Measurements from ENCODE around the gene TLE1.

TLE1 gene

GRCh38 chr9:81550207-81550583 is 139.2 kb downstream of the TLE1 start:
- no peak for DNase-seq (ENCODE audit: low read depth in 2 of 2, low spot score in 1 of 2)

GRCh38 chr9:81549500-81550206 is 139.7 kb downstream of the TLE1 start:
- no peak for DNase-seq (ENCODE audit: low read depth in 2 of 2, low spot score in 1 of 2)

- no peak for DNase-seq (ENCODE audit: low read depth in 2 of 2, low spot score in 1 of 2)
Measured at GRCh38 chr9:81548911-81549310, 140.4 kb downstream of the TLE1 start.

DNA sequence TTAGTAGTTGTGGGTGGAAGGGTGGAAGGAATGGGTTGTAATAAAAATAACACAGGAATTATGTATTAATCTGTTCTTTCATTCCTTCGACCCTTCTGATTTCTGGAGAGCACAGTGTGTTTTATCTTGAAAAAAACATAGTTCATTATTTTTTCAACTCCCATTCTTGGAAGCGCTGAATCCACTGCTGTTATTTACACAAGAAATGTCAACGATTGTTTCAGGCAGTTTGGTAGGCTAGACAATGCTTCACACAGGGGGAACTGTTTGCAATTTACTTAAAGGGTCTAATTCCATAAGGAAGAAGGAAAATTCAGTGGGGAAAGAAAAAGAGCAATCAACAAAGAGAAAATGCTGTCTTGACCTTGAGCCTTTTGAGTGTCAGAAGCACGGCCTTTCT is 142.9 kb downstream of the TLE1 start:
- DNase-seq (ENCODE audit: low read depth in 2 of 2, low spot score in 1 of 2): no peak

DNA sequence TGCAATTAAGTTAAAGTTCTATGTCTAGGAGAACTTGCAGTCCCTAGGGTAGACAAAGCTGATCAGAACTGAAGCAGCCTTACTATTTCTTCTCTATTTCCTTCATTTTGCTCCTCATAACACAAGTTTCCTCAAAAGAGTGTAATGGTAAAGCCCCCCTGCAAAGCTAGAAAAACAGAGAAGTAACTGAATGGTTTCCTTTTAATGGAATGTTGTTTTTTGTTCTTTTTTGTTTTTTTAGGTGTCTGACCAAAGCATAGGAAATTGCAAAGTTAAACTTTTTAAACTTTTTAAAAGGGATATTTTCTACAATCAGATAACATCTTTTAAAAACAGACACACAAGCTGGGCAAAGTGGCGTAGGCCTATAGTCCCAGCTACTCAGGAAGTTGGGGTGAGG is 145.7 kb downstream of the TLE1 start:
- no peak for DNase-seq (ENCODE audit: low read depth in 2 of 2, low spot score in 1 of 2)

DNA sequence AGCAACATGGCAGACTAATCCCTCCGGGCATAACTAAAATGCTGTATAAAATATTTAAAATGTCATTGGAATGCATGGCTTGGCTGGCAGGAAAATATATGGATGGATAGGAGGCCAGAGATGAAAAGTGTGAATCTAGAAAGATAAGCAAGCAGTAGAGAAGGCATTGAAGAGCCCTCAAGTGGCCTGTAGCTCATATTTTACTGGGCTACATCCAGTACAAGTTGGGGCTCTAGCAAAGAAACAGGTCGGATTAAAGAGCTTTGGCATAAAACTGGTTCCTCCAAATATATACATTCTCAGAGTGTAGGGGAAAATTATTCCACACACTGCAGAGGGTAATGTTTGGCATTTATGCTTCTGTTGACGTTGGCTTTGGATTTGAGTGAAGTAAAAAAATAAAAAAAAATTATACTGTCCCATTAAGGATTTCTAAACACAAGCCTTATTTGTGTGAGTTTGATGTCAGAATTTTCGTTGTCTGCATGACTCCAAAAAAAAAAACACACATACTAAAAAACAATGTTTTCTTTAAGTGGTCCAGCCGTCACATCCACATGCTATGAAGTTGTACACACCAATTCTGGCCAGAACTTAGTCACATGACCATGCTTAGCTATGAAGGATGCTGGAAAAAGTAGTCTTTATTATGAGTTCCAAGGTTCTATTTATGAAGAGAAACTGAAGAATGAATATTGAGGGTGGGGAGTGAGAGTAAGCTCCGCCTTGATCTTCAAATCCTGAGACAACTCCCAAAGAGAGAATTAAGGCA is 147.0 kb downstream of the TLE1 start:
- DNase-seq (ENCODE audit: low read depth in 2 of 2, low spot score in 1 of 2): no peak

- DNase-seq (ENCODE audit: low read depth in 2 of 2, low spot score in 1 of 2): no peak
Measured at GRCh38 chr9:81540142-81540710, 149.1 kb downstream of the TLE1 start.

DNA sequence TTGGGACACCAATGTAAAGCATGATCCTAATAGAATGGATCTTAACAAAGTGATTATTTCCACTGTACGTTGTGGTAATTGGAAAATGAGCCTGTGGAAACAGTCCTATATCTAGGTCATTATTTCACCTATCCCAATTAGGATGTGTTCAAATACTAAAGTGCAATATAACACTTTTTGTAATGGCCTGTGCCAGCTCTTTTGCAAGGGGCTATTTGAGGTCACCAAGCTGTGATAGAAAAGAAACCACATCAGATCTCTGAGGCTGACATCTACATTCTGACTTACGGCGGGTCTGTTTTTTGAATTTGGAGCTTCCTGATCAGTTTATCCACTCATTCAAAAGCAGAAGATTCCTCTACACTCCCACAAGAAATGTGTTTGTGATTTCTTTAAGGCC is 150.0 kb downstream of the TLE1 start:
- no peak for DNase-seq (ENCODE audit: low read depth in 2 of 2, low spot score in 1 of 2)

DNA sequence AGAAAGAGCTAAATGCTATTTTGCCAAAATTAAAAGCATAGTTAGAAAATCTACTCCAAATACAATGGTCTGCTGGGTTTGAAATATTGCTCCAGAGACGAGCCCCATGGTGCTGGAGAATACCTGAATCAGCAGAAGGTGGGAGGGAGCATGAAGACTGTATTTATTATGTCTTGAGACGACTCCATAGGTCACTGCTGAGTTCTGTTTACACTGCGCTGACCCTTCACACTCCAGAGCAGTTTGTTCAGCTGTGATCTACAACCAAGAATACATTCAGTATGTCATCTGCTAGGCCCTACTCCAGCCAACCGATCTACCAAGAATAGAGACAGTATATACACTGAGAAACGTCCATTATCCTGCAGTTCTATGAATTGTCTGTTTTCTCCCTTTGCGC is 150.5 kb downstream of the TLE1 start:
- no peak for DNase-seq (ENCODE audit: low read depth in 2 of 2, low spot score in 1 of 2)

DNA sequence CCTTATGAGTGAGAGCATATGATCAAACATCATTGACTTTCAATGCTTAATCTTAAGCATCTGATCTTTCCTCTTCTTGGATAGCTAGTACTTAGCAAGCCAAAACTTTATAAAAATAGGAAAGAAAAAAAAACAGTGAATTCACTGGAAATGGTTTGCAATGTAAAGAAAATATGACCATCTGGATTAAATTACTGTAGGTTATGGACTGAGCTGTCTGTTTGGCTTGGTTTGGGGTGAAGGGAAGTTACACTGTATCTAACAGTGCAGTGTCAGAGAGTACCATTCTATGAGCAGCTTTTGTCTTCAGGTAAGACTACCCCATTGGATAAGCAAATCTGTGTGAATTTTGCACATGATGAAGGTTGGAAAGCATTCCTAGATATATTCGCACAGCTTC is 151.4 kb downstream of the TLE1 start:
- DNase-seq (ENCODE audit: low read depth in 2 of 2, low spot score in 1 of 2): no peak

DNA sequence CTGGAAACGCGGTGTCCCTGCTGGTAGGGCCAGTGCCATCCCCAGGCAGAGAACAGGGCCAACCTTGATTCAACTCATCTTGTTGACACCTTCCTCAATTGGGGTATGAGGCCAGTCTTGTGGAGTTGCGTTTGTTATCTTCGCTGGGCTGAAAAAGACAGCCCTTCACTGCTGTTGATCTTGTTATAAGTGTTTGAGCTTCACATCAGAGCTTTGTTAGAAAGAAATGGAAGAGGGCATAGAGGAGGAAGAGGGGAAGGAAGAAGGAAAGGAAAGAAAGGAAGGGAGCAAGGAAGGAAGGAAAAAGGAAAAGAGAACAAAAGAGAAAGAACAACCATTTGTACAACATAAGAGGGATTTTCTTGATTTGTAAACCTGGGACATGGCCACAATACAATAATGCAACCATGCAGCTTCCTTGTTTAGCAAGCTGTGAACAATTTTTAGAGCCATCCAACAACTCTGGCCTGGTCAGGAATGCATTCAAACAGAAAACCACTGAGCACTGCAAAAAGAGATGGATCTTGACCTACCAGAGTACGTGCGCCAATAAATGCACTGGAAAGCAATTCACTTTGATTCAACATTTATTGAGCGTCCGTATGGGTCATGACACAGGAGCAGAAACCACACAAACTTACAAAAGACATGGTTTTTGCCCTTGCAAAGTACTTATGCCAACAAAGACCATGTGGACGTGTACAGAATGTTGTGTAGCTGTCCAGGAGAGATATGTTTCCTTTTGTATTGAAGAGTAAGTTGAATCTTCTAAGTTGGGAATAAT is 152.9 kb downstream of the TLE1 start:
- no peak for DNase-seq (ENCODE audit: low read depth in 2 of 2, low spot score in 1 of 2)

- DNase-seq (ENCODE audit: low read depth in 2 of 2, low spot score in 1 of 2): no peak
Measured at GRCh38 chr9:81535542-81536241, 153.7 kb downstream of the TLE1 start.

DNA sequence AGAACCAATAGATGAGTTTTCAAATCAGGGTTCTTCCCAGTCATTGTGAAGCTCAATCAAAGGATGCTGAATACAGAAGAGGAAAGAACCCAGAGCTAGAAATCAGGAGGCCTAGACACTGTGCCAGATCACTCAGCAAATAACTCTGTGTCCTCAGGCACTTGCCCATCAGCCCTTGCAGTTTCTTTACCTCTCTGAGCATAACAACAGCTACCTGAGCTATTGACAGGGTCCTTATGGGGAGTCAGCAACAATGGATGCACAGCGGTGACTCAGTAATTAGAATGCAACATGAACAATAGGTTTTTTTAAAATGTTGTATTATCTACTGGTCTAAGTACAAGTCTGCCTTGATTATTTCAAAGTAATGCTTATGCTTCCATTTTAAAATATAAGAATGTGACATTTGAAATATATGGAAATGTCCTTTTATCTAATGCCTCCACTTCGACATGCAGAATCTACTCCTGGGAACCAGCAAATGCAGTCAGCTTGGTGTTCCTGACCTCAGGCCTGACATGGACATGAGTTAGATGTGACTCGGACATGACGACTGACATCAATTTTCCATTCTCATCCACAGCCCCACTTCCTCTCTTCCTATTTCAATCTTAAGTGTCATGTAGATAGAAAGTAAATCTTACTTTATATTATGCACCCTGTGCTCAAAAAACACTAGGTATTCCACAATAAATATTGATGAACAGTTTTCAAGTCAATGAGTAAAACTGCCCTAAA is 155.0 kb downstream of the TLE1 start:
- DNase-seq (ENCODE audit: low read depth in 2 of 2, low spot score in 1 of 2): no peak
